ENCODE measurements around the gene CCDC28B. TPM values are rescaled to one million over a fixed set of nuclear protein-coding genes. Genes with fewer than 3 reads are reported as not detected.

The CCDC28B gene
- total RNA-seq, 2 experiments from 2014 or later: 28.3 to 53.4 TPM

- Histone ChIP-seq H3K4me1 (ENCODE audit: insufficient read depth, low read length, poor library complexity, severe bottlenecking) (no peaks in the 10 kb centered on the region), H3K9me2 (ENCODE audit: insufficient read depth, low read length) (no peaks in the 10 kb centered on the region), H3K4me2 (ENCODE audit: low read length) (no peak overlapping the region), H3K9me3 (ENCODE audit: low read length) (no peaks in the 10 kb centered on the region), H3K27ac (ENCODE audit: low read depth, low read length, poor library complexity, severe bottlenecking) (no peak overlapping the region), H4K20me1 (ENCODE audit: insufficient read depth, low read length) (no peaks in the 10 kb centered on the region), H3K4me3 (ENCODE audit: low read depth, low read length, poor library complexity, severe bottlenecking) (no peak overlapping the region), H3K36me3 (ENCODE audit: insufficient read depth, low read length) (peaks cover 72% of the 10 kb centered on the region), H2AFZ (ENCODE audit: low read length) (no peak overlapping the region), H3K79me2 (ENCODE audit: insufficient read depth, low read depth, low read length) (no peaks in the 10 kb centered on the region)
- ChIA-PET CTCF (ENCODE audit: unreplicated experiment) (no interaction called here), POLR2A (no interaction called here)
- DNase-seq (ENCODE audit: low spot score): no peak
- intact Hi-C loops (cut with micrococcal nuclease; ENCODE audit: unreplicated experiment): no loop called here
- no TSS peak for BruUV-seq (replicated peaks)
- no peak for TF ChIP-seq EZH2phosphoT487 (IDR thresholded peaks at IDR 0.05; ENCODE audit: borderline replicate concordance, low read depth, low read length)
- no peak for TF ChIP-seq CTCF (conservative IDR thresholded peaks at IDR 0.05; ENCODE audit: low read length)
Measured at GRCh38 chr1:32231843-32232432, 31.5 kb downstream of the CCDC28B start.

DNA sequence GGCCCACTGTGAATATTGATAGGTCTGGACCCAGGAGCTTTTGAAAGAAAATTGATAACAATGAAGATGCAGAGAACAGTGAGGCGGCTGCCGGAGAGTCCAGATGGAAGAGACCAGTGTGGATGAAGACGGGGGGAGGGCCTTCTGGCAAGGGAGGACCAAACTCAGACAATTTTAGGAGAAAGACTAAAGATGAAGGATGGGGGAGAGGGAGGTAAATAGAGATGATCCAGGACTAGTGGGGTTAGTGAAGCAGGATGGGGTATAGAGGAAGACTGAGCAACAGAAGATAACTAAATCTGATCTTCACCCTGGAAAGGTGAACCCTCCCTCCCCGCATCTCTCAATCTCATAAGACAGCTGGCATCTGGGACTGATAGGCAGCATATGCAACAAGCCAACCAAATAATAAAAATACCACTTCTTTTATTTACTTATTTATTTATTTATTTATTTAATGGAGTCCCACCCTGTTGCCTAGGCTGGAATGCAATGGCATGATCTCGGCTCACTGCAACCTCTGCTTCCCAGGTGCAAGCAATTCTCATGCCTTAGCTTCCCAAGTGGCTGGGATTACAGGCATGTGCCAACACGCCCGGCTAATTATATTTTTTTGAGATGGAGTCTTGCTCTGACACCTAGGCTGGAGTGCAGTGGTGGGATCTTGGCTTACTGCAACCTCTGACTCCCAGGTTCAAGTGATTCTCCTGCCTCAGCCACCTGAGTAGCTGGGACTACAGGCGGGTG, 32.3 kb downstream of the CCDC28B start:
- H3K4me2 ChIP-seq (ENCODE audit: low read length): no peak overlapping the region
- H3K9me2 ChIP-seq (ENCODE audit: insufficient read depth, low read length): no peaks in the 10 kb centered on the region
- no peaks in the 10 kb centered on the region for H4K20me1 ChIP-seq (ENCODE audit: insufficient read depth, low read length)
- H3K9me3 ChIP-seq (ENCODE audit: low read length): no peaks in the 10 kb centered on the region
- DNase-seq (ENCODE audit: low spot score): no peak
- no peak overlapping the region for H3K4me3 ChIP-seq (ENCODE audit: low read depth, low read length, poor library complexity, severe bottlenecking)
- H3K27ac ChIP-seq (ENCODE audit: low read depth, low read length, poor library complexity, severe bottlenecking): no peak overlapping the region
- H3K79me2 ChIP-seq (ENCODE audit: insufficient read depth, low read depth, low read length): no peaks in the 10 kb centered on the region
- ChIA-PET POLR2A (no interaction called here), CTCF (ENCODE audit: unreplicated experiment) (no interaction called here)
- peaks cover 65% of the 10 kb centered on the region for H3K36me3 ChIP-seq (ENCODE audit: insufficient read depth, low read length)
- intact Hi-C loops (cut with micrococcal nuclease; ENCODE audit: unreplicated experiment): no loop called here
- BruUV-seq (replicated peaks): no TSS peak
- no peak for TF ChIP-seq EZH2phosphoT487 (IDR thresholded peaks at IDR 0.05; ENCODE audit: borderline replicate concordance, low read depth, low read length)
- no peak for TF ChIP-seq CTCF (conservative IDR thresholded peaks at IDR 0.05; ENCODE audit: low read length)
- H2AFZ ChIP-seq (ENCODE audit: low read length): no peak overlapping the region
- H3K4me1 ChIP-seq (ENCODE audit: insufficient read depth, low read length, poor library complexity, severe bottlenecking): no peaks in the 10 kb centered on the region

DNA sequence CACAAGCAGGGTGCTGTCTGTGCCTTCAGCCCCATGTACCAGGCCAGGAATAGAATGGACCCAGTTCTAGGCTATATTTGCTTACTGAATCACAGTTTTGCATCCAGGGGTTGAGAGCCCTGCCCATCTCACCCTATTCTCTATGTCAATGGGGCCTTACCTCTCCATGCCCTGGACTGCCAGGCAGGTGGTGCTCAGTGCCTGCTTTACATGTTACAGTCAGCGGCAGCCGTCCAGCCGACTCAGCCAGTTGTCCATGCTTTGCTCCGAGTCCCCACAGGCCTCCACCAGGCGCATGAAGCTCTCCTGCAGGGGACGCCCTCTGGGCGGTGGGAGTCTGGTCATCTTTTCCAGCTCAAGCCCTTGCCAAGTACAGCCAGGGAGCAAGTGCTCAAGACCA, 34.4 kb downstream of the CCDC28B start:
- H3K4me3 ChIP-seq (ENCODE audit: low read depth, low read length, poor library complexity, severe bottlenecking): no peak overlapping the region
- CTCF ChIA-PET (ENCODE audit: unreplicated experiment): no interaction called here

More for the DNA sequence above, 34.4 kb downstream of the CCDC28B start:
- Histone ChIP-seq H3K4me2 (ENCODE audit: low read length) (no peak overlapping the region), H3K36me3 (ENCODE audit: insufficient read depth, low read length) (peaks cover 46% of the 10 kb centered on the region), H4K20me1 (ENCODE audit: insufficient read depth, low read length) (no peaks in the 10 kb centered on the region), H3K4me1 (ENCODE audit: insufficient read depth, low read length, poor library complexity, severe bottlenecking) (peaks cover 7% of the 10 kb centered on the region), H3K9me3 (ENCODE audit: low read length) (no peaks in the 10 kb centered on the region), H3K27ac (ENCODE audit: low read depth, low read length, poor library complexity, severe bottlenecking) (no peak overlapping the region), H2AFZ (ENCODE audit: low read length) (no peak overlapping the region), H3K9me2 (ENCODE audit: insufficient read depth, low read length) (no peaks in the 10 kb centered on the region), H3K79me2 (ENCODE audit: insufficient read depth, low read depth, low read length) (no peaks in the 10 kb centered on the region)
- intact Hi-C loops (cut with micrococcal nuclease; ENCODE audit: unreplicated experiment): no loop called here
- BruUV-seq (replicated peaks): no TSS peak
- POLR2A ChIA-PET: no interaction called here
- no peak for DNase-seq (ENCODE audit: low spot score)
- no peak for TF ChIP-seq CTCF (conservative IDR thresholded peaks at IDR 0.05; ENCODE audit: low read length)
- TF ChIP-seq EZH2phosphoT487 (IDR thresholded peaks at IDR 0.05; ENCODE audit: borderline replicate concordance, low read depth, low read length): no peak
